Lung (tissue), 11 donors: Measurements from ENCODE around the gene LASP1NB.

Source experiments
- ATAC-seq: fragments of 200-7000 bp; cut with Tn5 transposase; one replicate; pipeline ENCODE4 v1.9.1; 2020; ENCODE audit warnings: moderate number of reproducible peaks; ENCODE audit not compliant: insufficient read depth, low FRiP score
- DNase-seq, 3 donors: peaks; one replicate each; pipeline ENCODE4 v3.0.0-alpha.2; 2013 to 2017
- H3K27ac ChIP-seq, 2 donors: one replicate each; pipeline ENCODE4 v1.5.1; 2013; ENCODE audit warnings: mild to moderate bottlenecking in 2 of 2, moderate library complexity in 2 of 2, control low read depth in 1 of 2, inconsistent platforms in 1 of 2, low read depth in 1 of 2, low read length in 1 of 2
- H3K27me3 ChIP-seq, 3 donors: one replicate each; pipeline ENCODE4 v1.5.1; 2013; ENCODE audit warnings: low read length in 2 of 3; ENCODE audit not compliant: control insufficient read depth in 3 of 3, insufficient read depth in 3 of 3
- H3K36me3 ChIP-seq, 4 donors: one replicate each; pipeline ENCODE4 v1.5.1; 2013; ENCODE audit warnings: low read length in 4 of 4, mild to moderate bottlenecking in 1 of 4, moderate library complexity in 1 of 4; ENCODE audit not compliant: control insufficient read depth in 4 of 4, insufficient read depth in 4 of 4
- H3K4me1 ChIP-seq, 5 donors: one replicate each; pipeline ENCODE4 v1.5.1; 2013; ENCODE audit warnings: low read length in 5 of 5, mild to moderate bottlenecking in 2 of 5, moderate library complexity in 1 of 5; ENCODE audit not compliant: control insufficient read depth in 5 of 5, insufficient read depth in 5 of 5
- H3K4me3 ChIP-seq: one replicate; pipeline ENCODE4 v1.5.1; 2013; ENCODE audit warnings: mild to moderate bottlenecking, control low read depth, moderate library complexity
- H3K9ac ChIP-seq, 2 donors: one replicate each; pipeline ENCODE4 v1.5.1; 2013; ENCODE audit warnings: low read length in 2 of 2, control low read depth in 1 of 2; ENCODE audit not compliant: insufficient read depth in 1 of 2
- H3K9me3 ChIP-seq, 4 donors: one replicate each; pipeline ENCODE4 v1.5.1; 2013; ENCODE audit warnings: low read length in 3 of 4, mild to moderate bottlenecking in 1 of 4, moderate library complexity in 1 of 4; ENCODE audit not compliant: control insufficient read depth in 4 of 4, insufficient read depth in 3 of 4
- WGBS, 2 donors: extraction: QIAGEN DNeasy Blood & Tissue Kit; methylation state at CpG; one replicate each; pipeline ENCODE4 v1.1.7; 2013; 5-methylcytosine and 5-hydroxymethylcytosine counted together
- TF ChIP-seq, protein P1 (sequence below): IDR thresholded peaks from 2 replicates; pipeline ENCODE4 v1.5.1; 2012; ENCODE audit warnings: mild to moderate bottlenecking; ENCODE audit errors: control extremely low read depth, extremely low read depth
- donor health status: control.
- donor health status: control.
- donor health status: Bipolar disorder and iron deficiency.
- donor health status: healthy.
- donor health status: DM: yes; HTN: yes; CAD: no.

Gene LASP1NB

GRCh38 chr17:38898291-38898679 is 27.1 kb upstream of the LASP1NB start:
- H3K9ac ChIP-seq, result no peak overlapping the region
- no peaks in the 10 kb centered on the region for H3K9me3 ChIP-seq
- WGBS, 2 donors, result 7 to 35% methylated on average over 9 of the region's 9 CpGs
- no peak overlapping the region for H3K4me3 ChIP-seq
- peak overlapping the region; percentile 49 to 55 for H3K27ac ChIP-seq
- no peaks in the 10 kb centered on the region for H3K27me3 ChIP-seq
- peaks cover 9 to 57% (median 18%) of the 10 kb centered on the region in 5 donors for H3K4me1 ChIP-seq
- TF ChIP-seq, protein P1, sequence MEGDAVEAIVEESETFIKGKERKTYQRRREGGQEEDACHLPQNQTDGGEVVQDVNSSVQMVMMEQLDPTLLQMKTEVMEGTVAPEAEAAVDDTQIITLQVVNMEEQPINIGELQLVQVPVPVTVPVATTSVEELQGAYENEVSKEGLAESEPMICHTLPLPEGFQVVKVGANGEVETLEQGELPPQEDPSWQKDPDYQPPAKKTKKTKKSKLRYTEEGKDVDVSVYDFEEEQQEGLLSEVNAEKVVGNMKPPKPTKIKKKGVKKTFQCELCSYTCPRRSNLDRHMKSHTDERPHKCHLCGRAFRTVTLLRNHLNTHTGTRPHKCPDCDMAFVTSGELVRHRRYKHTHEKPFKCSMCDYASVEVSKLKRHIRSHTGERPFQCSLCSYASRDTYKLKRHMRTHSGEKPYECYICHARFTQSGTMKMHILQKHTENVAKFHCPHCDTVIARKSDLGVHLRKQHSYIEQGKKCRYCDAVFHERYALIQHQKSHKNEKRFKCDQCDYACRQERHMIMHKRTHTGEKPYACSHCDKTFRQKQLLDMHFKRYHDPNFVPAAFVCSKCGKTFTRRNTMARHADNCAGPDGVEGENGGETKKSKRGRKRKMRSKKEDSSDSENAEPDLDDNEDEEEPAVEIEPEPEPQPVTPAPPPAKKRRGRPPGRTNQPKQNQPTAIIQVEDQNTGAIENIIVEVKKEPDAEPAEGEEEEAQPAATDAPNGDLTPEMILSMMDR, result no peak
- ATAC-seq (no peak), DNase-seq (no peak)
- peaks cover 0 to 52% (median 20%) of the 10 kb centered on the region in 4 donors for H3K36me3 ChIP-seq

- Histone ChIP-seq H3K9ac (no peak overlapping the region), H3K4me1 (peaks cover 9 to 52% (median 18%) of the 10 kb centered on the region in 5 donors), H3K4me3 (no peak overlapping the region), H3K27me3 (no peaks in the 10 kb centered on the region), H3K27ac (peak overlapping the region; percentile 49 to 55), H3K36me3 (peaks cover 0 to 52% (median 23%) of the 10 kb centered on the region in 4 donors), H3K9me3 (no peaks in the 10 kb centered on the region)
- 15 to 50% methylated on average over 11 of the region's 11 CpGs for WGBS, 2 donors
- TF ChIP-seq, protein P1, result no peak
- ATAC-seq, result peak; percentile 30
- DNase-seq, result no peak
These were observed 26.5 kb upstream of the LASP1NB start for GRCh38 chr17:38898812-38899348.

- 48 to 68% methylated on average over 5 of the region's 5 CpGs for WGBS, 2 donors
- ATAC-seq (no peak), DNase-seq (no peak)
- no peak overlapping the region for H3K4me3 ChIP-seq
- H3K4me1 ChIP-seq, result peaks cover 9 to 48% (median 18%) of the 10 kb centered on the region in 5 donors
- H3K9ac ChIP-seq, result no peak overlapping the region
- peaks cover 0 to 46% (median 24%) of the 10 kb centered on the region in 4 donors for H3K36me3 ChIP-seq
- H3K27ac ChIP-seq, result peak overlapping the region in 1 of 2 donors; percentile 55
- H3K9me3 ChIP-seq, result no peaks in the 10 kb centered on the region
- TF ChIP-seq, protein P1, result no peak
- no peaks in the 10 kb centered on the region for H3K27me3 ChIP-seq
These were observed 26.0 kb upstream of the LASP1NB start for GRCh38 chr17:38899421-38899820.
